HTERT RPE-1 (cell line): ENCODE measurements around the gene SSPN.

ENCODE experiments used
- in situ Hi-C: fragments of 300-500 bp; cut with MboI; formaldehyde crosslinking; loops from 4 replicates; pipeline ENCODE4 v1.14.3; 2020; ENCODE audit warnings: low sequenced_read_pairs

The SSPN gene

DNA sequence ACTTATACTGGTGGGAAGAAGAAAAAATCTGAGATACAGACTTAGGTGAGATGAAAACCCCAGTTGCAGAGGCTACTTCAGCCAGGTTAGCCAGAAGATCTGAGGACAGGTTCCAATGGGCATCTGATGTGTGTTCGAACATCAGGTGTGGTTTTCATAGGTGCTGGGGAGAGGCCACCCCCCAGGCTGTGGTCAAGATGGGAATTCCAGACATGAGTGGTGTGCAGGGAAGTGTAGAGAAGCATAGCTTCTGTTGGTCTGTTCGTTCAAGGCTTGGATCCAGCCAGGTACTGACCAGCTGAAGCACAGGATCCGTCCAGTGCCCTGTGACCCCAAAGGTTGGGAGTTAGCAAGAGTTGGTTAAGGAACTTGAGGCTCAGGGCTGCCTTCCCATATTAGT is 85.5 kb downstream of the SSPN start:
- in situ Hi-C loops = no loop called here

DNA sequence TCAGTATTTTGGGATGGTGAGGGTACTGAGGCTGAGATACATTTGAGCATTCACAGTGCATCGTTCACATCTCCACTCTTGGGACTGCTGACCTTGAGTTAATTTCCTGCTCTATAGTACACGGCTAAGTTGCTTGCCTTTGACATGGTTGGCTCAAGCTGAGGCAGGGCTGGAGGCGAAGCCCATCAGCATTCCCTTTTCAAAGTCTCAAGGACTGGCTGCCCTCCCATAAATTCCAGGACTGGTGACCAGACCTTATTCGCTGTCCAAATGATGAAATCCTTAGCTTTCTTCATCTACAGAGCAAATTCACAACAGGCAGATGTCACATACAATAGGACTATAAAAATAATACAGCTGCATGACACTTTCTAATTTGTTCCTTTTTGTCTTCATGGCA is 85.9 kb downstream of the SSPN start:
- in situ Hi-C loops = no loop called here

- in situ Hi-C loops = no loop called here
These were observed 87.1 kb downstream of the SSPN start for GRCh38 chr12:26282339-26282940.

DNA sequence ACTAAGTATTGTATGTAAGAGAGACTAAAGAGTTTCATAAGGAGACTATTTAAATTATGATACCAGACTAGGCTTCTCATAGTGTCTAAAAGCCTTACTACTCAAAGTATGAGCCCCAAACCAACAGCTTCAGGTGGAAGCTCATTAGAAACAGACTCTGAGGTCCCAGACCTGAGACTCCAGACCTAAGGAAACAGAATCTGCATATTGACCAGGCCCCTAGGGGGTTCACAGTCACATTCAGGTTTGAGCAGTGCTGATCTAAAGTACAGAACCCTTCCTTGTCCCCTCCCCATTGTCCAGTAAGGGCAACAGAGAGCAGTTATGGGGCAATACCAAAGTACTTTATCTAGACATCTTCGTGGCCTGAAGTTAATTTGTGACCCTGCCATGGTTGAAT is 87.7 kb downstream of the SSPN start:
- in situ Hi-C loops = no loop called here

GRCh38 chr12:26283617-26284016 is 88.2 kb downstream of the SSPN start:
- in situ Hi-C loops = no loop called here

DNA sequence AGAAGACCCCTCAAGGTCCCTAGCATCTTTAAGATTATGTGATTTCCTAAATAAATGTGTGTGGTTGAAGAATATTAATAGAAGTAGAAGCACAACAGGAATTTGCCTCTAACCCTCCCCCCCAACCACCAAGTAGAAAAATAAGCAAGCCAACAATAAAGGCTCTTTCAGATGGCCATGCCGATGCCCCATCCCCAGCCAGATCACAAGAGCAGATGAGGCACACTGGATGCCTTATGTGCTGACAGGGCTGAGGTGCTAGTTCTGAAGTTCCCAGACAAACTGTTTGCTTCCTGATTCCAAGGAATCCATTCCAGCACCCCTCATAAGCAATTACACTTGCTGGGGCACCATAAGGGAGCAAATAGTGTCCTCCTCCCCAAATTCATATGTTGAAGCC is 90.0 kb downstream of the SSPN start:
- in situ Hi-C loops = no loop called here

DNA sequence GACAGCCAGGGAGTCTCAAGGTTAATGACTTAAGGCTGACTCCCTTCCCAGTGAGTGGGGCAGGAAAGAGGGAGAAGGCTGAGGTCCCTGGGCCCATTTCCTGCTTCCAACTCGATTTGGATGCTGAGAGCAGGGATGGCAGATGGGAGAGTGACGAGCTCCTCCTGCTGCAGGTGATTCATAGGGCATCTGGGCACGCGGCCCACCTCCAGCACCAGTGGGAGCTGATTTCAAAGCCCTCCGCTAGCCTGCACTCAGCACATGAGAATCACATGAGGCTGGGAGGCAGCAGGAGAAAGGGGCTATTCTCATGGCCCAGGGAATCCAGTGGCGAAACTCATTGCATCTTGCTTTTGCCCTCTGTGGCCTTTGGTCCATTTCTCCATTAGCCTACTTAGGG is 90.8 kb downstream of the SSPN start:
- in situ Hi-C loops = no loop called here

DNA sequence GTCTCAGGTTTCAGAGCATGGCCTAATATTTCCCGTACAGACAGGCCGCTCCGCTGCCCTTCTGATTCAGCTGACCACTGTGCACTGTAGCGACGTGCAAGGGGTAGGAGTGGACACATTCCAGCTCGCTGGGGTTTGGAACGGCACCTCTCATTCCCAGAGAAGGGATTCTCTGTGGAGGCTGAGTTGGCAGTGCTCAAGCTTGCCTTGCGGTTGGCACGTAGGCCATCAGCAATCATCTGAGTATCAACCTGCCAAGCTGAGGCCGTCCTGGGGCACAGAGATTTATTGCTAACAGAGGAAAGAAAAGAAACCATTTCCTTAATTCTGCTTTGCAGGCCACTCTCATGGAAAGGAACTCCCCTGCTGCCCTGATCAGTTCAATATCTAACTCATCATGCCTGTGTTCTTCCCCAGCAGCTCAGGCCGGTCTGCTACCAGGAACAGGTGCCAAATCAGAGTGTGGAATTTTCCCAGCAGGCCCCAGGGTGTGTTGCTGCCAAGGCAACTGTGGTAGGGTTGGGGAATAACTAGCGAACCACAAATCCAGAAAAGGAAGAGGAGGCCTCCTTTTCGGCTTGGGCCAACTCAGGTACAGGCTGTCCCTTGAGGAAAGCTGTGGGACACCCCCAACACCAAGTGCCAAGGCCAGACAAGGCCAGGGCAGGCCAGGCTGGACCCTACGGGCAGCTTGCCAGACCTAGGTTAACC is 92.5 kb downstream of the SSPN start:
- in situ Hi-C loops = no loop called here

GRCh38 chr12:26290565-26290964 is 95.2 kb downstream of the SSPN start:
- in situ Hi-C loops = no loop called here

- in situ Hi-C loops = no loop called here
These were observed 97.2 kb downstream of the SSPN start for GRCh38 chr12:26292596-26292995.

GRCh38 chr12:26293612-26294011 is 98.2 kb downstream of the SSPN start:
- in situ Hi-C loops = no loop called here

GRCh38 chr12:26295001-26295400 is 99.6 kb downstream of the SSPN start:
- in situ Hi-C loops = no loop called here

- in situ Hi-C loops = no loop called here
These were observed 102.2 kb downstream of the SSPN start for GRCh38 chr12:26297396-26298070.

GRCh38 chr12:26298785-26299621 is 103.6 kb downstream of the SSPN start:
- in situ Hi-C loops = no loop called here

DNA sequence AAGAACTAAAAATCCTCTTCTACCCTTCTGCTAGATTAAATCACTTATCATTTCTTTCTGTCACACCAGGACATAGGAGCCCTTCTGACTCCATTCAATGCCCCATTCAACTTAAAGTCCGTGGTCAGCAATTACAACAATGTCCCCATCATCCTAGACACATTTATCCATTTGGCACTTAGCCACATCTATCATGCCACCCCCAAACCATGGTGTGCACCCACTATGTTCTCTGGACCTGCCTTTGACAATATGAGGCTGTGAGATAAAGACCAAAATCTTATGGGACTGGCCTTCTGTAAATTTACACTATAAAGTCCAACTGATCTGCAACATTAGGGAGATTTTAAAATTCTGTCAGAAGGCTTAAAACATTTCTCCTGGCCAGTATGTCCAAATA is 104.4 kb downstream of the SSPN start:
- in situ Hi-C loops = no loop called here
